Fibroblast of lung (primary cell): ENCODE data around the gene SORD.
"Not testable (repeated sequence)": the region's sequence is repeated elsewhere in the genome, so short reads cannot be mapped to it uniquely, and the experiment has no call there.

ENCODE experiments used
- EZH2 ChIP-seq: IDR thresholded peaks from 2 replicates; pipeline ENCODE4 v1.5.1; 2012; ENCODE audit warnings: low read length, control low read depth, mild to moderate bottlenecking; ENCODE audit errors: missing control alignments
- TF ChIP-seq, protein P1 (sequence below), 2 donors: IDR thresholded peaks in 1 of 2; conservative IDR thresholded peaks in 1 of 2; 1 replicate in 1 of 2; 2 replicates in 1 of 2; pipeline ENCODE4 v1.5.1; 2011 to 2012; ENCODE audit warnings: low read length in 2 of 2, control low read depth in 1 of 2, inconsistent platforms in 1 of 2, low read depth in 1 of 2, mild to moderate bottlenecking in 1 of 2

- TF ChIP-seq, protein P1, sequence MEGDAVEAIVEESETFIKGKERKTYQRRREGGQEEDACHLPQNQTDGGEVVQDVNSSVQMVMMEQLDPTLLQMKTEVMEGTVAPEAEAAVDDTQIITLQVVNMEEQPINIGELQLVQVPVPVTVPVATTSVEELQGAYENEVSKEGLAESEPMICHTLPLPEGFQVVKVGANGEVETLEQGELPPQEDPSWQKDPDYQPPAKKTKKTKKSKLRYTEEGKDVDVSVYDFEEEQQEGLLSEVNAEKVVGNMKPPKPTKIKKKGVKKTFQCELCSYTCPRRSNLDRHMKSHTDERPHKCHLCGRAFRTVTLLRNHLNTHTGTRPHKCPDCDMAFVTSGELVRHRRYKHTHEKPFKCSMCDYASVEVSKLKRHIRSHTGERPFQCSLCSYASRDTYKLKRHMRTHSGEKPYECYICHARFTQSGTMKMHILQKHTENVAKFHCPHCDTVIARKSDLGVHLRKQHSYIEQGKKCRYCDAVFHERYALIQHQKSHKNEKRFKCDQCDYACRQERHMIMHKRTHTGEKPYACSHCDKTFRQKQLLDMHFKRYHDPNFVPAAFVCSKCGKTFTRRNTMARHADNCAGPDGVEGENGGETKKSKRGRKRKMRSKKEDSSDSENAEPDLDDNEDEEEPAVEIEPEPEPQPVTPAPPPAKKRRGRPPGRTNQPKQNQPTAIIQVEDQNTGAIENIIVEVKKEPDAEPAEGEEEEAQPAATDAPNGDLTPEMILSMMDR (conservative IDR thresholded peaks at IDR 0.05 in 1 of 2, IDR thresholded peaks at IDR 0.05 in 1 of 2; ENCODE audit: low read depth in 1 of 2, low read length in 2 of 2), result not testable (repeated sequence)
- TF ChIP-seq EZH2, result not testable (repeated sequence)
Measured at GRCh38 chr15:44979617-44980339, 43.2 kb upstream of the SORD start.
